GM19023 (cell line): Measurements from ENCODE around the gene PRDM1.

ENCODE experiments used
- ATAC-seq: cut with Tn5 transposase; IDR thresholded peaks from one replicate; pipeline ENCODE4 v1.9.1; 2021; ENCODE audit warnings: mild to moderate bottlenecking, moderate library complexity; ENCODE audit not compliant: unreplicated experiment

The PRDM1 gene

GRCh38 chr6:106094261-106094963, 8.3 kb downstream of the PRDM1 start:
- no peak for ATAC-seq

- no peak for ATAC-seq
These were observed 8.8 kb downstream of the PRDM1 start for GRCh38 chr6:106094964-106095335.

- ATAC-seq, result peak; percentile 45
These were observed 11.5 kb downstream of the PRDM1 start for GRCh38 chr6:106097411-106098231.

GRCh38 chr6:106098383-106099234, 12.5 kb downstream of the PRDM1 start:
- ATAC-seq, result peak; percentile 46

GRCh38 chr6:106099235-106099537, 13.1 kb downstream of the PRDM1 start:
- no peak for ATAC-seq

- ATAC-seq, result no peak
These were observed 14.6 kb downstream of the PRDM1 start for GRCh38 chr6:106100755-106101154.

GRCh38 chr6:106101466-106101865, 15.3 kb downstream of the PRDM1 start:
- no peak for ATAC-seq

- ATAC-seq, result peak; percentile 51
These were observed 15.9 kb downstream of the PRDM1 start for GRCh38 chr6:106102034-106102433.

GRCh38 chr6:106102967-106103727, 17.0 kb downstream of the PRDM1 start:
- no peak for ATAC-seq

- no peak for ATAC-seq
These were observed 17.6 kb downstream of the PRDM1 start for GRCh38 chr6:106103728-106104109.

- no peak for ATAC-seq
These were observed 18.3 kb downstream of the PRDM1 start for GRCh38 chr6:106104476-106104875.

- no peak for ATAC-seq
These were observed 18.8 kb downstream of the PRDM1 start for GRCh38 chr6:106104941-106105340.

- no peak for ATAC-seq
These were observed 19.4 kb downstream of the PRDM1 start for GRCh38 chr6:106105493-106105892.

- ATAC-seq, result no peak
These were observed 20.3 kb downstream of the PRDM1 start for GRCh38 chr6:106106276-106107042.

- no peak for ATAC-seq
These were observed 21.0 kb downstream of the PRDM1 start for GRCh38 chr6:106107043-106107613.

GRCh38 chr6:106108129-106108528, 22.0 kb downstream of the PRDM1 start:
- no peak for ATAC-seq

- no peak for ATAC-seq
These were observed 22.9 kb downstream of the PRDM1 start for GRCh38 chr6:106109029-106109428.

- no peak for ATAC-seq
These were observed 24.2 kb downstream of the PRDM1 start for GRCh38 chr6:106110164-106110826.

GRCh38 chr6:106112433-106112832, 26.3 kb downstream of the PRDM1 start:
- ATAC-seq, result no peak
